NCI-H748 (cell line): Measurements from ENCODE around the gene BMI1.
"Not testable (repeated sequence)": the region's sequence is repeated elsewhere in the genome, so short reads cannot be mapped to it uniquely, and the experiment has no call there.

Experiments
- DNase-seq: peaks from one replicate; lab custom pipeline; 2025; ENCODE audit not compliant: unreplicated experiment; lab: John Stamatoyannopoulos, UW

BMI1 gene

DNA sequence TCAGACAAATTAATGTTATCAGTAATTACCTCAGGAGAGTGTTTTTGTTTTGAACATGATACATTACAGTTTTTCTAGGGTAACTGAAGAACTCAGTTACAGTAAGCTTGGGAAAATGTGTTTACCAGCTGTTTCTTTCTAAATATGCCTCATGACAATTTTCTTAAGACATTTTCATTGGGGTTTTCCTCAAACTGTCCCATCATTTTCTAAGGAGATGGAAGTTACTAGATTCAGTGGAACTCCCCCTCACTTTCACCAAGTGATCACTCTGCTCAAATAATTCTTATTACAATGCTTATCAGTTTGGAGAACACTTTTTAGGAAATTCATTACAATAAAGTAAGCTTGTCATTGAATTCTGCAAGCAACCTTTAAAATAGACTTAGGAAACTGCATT lies 18.0 kb downstream of the BMI1 start:
- no peak for DNase-seq

DNA sequence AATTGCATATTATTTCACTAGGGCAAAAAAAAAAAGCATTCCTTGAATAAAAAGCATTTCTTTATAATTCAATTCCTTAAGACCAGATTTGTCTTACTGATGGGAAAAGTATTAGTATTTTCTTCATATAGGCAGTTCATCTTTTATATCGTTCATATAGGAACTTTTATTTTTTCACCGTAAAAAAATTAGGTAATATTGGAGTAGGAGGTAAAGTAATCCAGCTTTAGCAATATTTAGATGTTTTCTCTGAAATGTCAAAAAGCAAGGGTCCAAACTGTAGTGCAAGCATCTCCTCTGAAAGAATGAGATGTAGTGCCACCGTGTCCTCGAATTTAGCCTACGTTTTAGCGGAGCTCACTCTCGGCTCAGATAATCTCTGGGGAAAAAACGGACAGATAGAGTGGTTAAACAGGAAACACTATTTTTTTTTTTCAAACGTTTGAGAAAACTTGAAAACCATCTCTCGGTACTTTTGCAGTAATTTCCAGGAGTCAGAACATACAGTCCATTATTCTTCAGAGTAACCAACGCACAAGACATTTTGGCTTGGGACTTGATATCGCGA lies 18.9 kb downstream of the BMI1 start:
- DNase-seq: peak; percentile 67

DNA sequence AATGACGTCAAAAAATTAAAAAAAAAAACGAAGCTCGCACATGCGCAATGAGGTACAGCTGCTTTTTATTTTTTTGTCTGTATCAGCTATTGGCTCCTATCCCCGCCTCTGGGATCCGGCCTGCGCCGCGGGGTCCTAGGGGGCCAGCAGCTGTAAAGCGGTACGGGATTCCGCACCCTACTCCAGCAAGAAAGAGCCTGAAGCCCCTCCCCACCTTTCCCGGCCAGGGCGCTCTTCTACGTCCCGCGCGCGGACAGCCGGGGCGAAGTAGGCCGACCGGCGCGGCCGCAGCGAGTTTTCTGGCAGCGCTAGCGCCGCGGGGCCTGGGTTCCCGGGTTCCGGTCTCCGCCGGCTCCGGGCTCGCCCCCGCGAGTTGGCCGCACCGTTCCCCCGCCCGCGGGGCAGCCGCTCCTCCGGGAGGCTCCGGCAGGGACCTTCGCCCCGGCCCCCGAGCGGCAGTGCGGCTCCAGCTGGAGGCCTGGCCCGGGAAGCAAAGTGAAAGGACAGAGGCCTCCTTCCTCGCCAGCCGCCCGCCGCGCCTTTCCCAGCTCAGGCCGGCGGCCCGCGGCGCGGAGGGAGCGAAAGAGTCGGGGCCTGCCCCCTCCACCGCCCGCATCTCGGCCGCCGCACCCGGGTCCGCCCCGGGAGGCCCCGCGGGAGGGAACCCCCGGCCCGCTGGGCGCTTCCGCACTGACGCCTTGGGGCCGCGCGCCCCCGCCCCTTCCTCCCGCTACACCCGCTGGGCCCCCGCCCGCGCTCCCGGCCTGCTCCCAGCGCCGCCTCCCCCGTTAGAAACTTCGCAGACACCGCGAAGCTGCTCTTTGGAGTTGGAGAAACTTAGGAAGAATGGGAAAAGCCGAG lies 19.7 kb downstream of the BMI1 start:
- DNase-seq: peak; percentile 85

DNA sequence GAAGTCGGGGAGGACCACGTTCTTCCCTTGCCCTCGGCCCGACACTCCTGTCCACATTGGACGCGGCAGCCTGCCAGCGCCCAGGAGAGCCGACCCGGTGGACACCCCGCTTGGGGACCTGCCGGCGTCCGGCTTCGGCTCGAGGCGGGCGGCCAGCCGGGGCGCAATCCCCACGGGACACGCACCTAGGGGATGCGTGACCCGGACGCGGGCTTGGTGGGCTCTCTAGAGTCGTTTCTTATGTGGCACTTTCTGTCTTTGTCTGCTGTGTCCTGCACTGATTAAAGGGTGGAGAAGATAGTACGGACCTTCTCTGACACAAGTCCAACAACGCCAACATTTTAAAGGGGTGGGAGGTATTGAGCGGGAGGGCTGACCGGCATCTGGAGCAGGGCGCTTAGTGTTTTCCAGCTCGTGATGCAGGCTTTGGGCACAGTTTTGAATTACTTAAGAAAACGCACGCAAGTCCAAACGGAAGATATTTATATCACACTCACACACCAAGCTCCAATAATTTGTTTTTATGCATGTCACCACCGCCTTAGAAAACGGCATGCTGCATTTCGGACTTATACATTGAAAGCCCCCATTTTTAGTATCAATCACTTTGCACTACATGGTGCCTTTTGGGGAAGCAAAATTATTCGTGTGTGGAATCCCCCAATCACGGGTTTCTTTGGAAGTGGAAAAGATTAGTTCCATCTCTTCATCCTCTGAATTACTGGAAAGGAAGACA lies 20.5 kb downstream of the BMI1 start:
- DNase-seq: peak; percentile 46

DNA sequence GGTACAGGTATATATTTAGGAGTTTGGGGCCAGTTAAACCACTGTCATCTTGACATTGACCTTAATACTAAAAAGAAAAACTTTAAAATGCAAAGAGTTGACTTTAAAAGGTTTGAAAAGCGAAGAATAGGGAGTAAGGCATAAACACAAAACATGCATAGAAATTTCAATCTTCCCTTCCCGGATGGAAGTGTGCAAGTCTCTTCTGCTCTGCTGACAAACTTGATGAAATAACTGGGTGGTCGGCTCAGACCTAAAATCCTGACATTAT lies 21.0 kb downstream of the BMI1 start:
- DNase-seq: no peak

DNA sequence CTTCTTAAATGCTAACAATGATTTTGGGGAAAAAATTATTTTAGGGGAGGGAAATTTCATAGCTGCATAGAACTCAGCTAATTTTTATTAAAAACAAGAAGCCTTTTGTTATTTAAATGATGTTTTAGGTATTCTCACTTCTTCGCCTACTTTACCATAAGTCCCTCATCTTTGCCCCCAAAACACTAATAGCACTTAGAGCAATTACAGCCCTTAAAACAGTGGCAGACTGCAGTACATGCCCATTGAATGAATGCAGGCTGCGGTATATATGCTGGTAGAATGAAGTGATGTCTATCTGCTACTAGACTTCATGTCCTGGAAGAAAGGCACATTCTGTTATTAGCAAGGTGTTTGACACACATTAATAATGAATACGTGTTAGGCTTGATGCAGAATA lies 21.5 kb downstream of the BMI1 start:
- DNase-seq: no peak

DNA sequence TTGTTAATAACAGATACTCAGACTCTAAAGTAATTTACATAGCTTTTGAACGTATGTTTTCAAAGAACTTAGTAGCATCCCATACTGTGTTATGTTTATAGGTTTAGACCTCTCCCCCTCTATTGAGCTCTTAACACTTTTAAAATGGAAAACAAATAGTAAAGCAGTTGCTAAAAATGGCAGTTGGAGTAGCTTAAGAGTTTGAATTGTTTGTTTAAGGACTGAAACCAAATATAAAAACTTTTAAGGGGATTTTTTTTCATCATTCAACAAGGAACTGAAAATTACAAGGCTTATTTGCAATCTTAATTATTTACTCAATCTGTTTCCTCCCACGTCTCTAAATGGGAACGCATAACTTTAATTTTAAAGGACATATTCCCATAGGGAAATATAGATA lies 22.8 kb downstream of the BMI1 start:
- DNase-seq: no peak

DNA sequence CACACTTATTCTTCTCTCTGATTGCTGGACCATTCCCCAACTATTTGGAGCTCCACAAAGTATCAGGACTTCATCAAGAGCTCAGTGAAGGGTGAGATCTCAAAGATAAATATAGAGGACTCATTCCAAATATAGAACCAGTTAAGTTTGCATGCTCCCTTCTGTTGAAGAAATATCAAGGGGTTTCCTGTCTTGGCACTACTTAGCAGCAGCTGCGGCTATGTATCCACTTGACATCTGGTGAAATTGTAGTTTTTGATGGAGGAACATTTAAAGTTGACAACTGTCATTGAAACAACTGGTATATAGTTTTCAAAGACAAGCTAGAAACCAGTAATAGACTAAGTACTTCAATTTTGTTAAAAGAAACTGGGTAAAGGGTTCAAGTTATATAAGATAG lies 23.4 kb downstream of the BMI1 start:
- no peak for DNase-seq

DNA sequence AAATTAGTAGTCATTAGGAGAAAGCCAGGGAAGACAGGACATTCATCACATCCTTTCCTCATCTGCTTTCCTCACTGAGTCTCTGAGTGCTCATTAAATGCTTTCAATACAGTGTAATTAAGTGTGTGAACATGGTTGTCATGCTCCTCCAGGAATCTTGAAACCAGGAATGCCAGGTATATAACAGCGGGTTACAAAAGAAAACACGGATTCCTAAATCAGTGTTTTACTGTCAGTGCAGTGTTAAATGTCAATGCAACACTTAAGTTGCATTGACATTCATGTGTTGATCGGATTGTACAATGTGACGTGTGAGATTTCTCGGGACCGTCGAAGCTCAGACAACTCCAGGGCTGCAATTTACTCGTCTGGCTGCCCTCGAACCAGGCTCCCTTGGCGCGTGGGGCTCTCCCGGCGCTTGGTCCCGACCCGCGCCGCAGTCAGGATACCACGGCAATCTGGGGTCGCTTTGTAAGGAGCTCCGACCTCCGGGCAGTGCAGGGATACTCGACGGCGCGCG lies 23.9 kb downstream of the BMI1 start:
- no peak for DNase-seq

DNA sequence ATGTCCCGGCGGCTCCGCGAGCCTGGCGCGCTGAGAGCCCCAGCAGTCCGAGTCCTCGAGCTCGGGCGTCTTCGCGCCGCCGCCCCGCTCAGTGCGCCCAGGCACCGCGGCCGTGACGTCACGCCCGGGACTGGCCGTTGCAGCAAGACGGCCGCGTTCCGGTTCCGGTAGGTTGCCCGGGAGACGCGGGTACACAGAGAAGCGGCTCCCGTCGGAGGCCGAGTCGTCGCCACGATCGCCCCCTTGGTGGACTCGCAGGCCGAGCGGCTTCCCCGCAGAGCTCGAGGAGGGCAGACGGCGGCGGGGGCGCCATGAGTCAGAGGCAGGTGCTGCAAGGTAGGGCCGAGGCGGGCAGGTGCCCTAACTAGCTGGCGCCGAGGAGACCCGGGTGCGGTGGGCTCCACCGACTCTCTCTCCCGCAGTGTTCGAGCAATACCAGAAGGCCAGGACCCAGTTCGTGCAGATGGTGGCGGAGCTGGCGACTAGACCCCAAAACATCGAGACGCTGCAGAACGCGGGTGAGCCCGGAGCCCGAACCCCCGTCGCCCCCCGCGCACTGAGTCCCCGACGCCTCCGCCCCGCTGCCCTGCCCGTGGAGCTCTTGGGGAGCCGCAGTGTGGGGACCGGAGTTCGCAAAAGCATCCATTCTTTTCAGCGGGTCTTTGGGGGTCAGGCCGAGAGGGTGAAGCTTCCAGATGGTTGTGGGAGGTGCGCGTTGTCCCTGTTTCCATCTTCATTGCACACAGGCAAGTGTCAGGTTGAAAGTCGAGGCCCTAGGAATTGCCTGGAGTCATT lies 24.6 kb downstream of the BMI1 start, which contains the start of gene SPAG6:
Gene SPAG6, plus strand, starts transcription at position 196 of the 795 bp plus-strand sequence. Its CDS starts 116 bp downstream, at position 312.
- peak; percentile 93 for DNase-seq

DNA sequence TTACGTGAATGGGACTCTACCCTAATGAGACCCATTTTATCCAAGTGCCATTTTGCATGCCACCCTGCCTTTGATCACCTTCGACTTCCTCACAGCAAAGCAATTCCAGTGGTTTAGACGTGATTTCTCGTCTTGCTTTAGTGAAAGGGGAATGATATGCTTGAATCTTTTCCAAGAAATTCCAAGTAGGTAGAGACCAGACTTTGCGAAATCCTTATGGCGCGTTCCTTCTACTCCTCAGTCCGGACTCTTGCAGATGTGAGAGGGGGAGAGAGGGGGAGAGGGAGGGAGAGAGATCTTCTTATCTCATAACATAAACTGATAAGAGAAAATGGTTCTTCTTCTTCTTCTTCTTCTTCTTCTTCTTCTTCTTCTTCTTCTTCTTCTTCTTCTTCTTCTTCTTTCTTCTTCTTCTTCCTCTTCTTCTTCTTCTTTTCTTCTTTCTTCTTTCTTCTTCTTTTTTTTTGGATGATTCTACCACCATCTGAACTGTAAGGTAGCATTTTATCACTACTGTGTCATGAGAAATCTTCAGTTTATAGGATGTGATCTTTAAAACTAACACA lies 25.3 kb downstream of the BMI1 start:
- no peak for DNase-seq

DNA sequence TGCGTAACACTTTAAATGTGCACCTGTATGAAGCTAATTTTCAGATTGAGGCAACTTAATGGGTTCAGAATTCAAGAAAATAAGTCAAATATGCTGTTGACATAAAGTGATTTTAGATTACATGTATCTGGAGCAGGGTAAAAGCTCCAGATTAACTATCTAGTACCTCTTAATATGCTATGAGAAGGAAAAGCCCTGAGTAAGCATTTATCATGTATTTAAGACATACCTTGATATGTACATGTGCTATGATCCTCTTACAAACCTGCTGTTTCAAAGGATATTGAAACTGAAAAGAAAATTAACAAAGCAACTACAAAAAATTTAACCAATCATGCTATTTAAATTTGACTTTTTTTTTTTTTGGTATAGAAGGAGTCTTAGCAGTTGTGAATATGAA lies 28.9 kb downstream of the BMI1 start:
- DNase-seq: no peak

DNA sequence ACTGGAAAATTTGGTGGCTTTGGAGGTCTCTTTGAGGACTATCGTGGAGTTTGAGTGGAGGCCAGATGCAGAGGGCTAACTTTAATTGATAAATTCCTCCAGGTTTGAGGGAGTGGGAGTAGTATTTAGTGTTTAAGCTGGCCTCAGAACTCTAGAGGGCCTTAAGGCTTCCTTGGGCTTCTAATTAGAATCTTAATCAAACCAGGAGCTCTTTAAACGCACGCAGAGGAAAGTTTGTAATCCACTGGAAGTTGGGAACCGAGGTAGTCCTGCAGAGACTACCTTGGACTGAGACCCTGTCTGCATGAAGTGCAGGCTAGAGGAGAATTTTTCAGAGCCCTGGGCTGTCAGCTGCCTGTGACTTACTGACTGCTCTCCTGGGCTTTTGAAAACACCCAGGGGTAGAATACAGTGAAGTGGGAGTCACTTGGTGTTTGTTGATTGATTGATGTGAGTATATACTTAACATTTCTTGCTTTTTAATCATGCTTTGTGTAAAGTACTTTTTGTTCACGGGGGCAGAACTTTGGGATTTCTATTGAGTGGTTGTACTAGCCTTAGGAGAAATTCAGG lies 30.3 kb downstream of the BMI1 start:
- DNase-seq: no peak

DNA sequence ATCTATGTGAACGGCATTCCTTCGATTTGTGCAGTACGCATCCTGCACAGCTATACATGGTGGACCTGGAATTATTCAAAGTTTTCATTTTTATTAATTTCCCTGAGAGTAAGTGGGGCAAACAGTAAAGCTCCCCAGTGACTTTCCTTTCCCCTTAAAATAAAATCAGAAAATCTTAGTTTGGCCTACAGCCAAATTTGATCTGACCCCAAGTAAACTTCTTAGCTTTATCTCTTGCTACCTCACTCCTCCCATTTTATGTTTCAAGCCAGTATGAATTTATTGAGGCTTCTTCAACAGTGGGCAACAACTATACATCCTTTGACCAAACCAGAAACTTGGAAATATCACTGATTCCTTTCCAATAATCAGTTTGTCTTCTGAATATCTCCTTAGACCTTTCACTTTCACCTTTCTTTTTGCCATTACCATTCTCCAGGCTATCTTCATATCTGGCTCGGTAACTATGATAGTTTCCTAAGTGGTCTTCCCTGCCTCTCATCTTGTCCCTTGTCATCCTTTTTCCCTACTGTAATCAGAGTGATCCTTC lies 35.5 kb downstream of the BMI1 start:
- DNase-seq: no peak

DNA sequence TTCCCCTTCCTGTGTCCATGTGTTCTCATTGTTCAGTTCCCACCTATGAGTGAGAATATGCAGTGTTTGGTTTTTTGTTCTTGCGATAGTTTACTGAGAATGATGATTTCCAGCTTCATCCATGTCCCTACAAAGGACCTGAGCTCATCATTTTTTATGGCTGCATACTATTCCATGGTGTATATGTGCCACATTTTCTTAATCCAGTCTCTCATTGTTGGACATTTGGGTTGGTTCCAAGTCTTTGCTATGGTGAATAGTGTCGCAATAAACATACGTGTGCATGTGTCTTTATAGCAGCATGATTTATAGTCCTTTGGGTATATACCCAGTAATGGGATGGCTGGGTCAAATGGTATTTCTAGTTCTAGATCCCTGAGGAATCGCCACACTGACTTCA lies 36.9 kb downstream of the BMI1 start:
- DNase-seq: not testable (repeated sequence)

DNA sequence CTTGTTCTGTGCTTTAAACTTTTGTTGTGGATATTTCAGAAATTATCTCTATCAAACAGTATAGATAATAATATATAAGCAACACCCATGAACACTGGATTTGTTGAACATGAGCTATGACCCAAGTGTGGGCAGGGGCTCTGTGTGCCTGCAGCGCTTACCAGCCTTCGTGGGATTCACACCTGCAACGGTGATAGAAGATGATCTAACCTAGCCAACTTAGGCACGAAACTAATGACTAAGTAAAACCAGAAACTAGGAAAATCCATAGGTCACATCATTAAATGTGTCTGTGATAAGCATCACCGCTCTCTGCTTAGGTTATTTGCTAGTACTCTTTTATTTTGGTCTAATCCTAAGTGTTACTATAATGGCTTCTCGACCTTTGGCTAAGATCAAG lies 42.4 kb downstream of the BMI1 start:
- no peak for DNase-seq

DNA sequence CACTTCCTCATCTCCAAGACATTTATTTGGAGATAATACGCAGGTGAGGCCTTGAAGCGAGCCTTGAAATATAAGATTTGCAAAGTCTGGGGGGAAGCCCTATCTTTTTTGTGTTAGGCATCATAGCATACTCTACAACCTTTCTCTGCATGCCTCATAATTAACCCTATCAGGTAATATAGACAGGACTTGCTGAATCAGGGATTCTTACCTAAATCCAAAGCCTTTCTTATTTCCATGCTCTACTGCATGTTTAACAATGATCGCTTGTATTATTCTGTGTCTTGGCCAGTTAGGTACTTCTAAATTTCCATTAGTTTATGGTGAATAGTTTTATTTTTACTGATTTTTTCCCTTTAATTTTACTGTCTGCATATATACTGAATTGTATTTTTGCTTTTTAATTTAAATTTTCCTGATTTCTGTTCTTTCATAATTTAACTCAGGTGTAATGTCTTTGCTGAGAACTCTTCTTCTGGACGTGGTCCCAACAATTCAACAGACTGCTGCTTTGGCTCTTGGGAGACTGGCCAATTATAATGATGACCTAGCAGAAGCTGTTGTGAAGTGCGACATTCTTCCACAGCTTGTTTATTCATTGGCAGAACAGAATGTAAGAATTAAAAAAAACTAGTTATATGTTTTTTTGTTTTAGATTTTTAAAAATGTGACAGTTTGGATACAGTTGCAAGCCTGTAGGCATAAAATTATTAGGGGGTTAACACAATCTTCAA lies 43.7 kb downstream of the BMI1 start:
- no peak for DNase-seq

DNA sequence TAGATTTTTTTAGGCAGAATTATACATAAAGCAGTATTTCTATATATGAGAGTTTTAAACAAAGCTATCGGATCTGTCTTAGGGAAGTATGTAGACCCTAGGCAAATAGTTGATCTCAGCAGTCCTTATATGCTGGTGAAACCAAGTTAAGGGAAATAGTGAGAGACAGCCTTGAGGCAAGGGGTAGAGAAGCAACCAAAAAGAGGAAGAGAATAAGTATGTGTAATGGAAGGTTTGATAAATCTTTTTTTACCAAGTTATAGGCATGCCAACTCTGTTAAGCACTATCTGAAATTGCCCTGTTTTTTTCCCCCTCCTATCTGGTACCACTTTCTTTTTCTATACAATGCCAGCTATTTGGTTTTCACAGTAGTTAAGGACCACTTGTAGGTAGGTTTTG lies 44.3 kb downstream of the BMI1 start:
- DNase-seq: no peak

DNA sequence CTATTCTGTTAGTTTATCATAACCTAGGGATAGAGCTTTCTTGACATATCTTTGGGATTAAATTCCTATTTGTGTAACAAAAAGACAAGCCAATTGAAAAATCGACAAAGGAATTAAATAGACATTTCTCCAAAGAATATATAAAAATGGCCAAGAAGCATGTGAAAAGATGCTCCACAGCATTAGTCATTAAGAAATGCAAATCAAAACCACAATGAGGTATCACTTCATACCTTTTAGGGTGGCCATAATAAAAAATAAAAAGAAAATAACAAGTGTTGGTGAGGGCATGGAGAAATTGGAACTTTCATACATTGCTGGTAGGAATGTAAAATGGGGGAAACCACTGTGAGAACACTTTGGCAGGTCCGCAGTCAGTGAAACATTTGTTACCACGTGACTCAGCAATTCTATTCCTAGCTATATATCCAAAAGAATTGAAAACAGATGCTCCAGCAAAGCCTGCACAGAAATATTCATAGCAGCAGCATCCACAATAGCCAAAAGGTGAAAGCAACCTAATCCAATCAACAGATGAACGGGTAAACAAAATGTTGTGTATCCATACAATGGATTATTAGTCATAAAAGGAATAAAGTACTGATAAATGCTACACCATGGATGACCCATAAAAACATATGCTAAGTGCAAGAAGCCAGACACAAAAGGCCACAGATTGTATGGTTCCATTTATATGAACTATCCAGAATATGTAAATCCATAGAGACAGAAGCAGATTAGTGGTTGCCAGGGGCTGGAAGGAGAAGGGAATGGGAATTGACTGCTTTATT lies 44.9 kb downstream of the BMI1 start:
- no peak for DNase-seq
